GM12873 (cell line): ENCODE results near the gene AADAC.

ENCODE experiments used
- CTCF ChIP-seq: IDR thresholded peaks from 2 replicates; pipeline ENCODE4 v1.5.1; 2012; ENCODE audit warnings: low read depth, mild to moderate bottlenecking, moderate library complexity, low read length, control low read depth; ENCODE audit not compliant: insufficient read depth; ENCODE audit errors: missing control alignments

The AADAC gene

GRCh38 chr3:151841801-151842200, 27.9 kb downstream of the AADAC start:
- TF ChIP-seq CTCF, result no peak

GRCh38 chr3:151843275-151843674, 29.4 kb downstream of the AADAC start:
- TF ChIP-seq CTCF, result no peak

GRCh38 chr3:151845306-151845905, 31.5 kb downstream of the AADAC start:
- no peak for TF ChIP-seq CTCF

GRCh38 chr3:151852074-151852811, 38.3 kb downstream of the AADAC start:
- no peak for TF ChIP-seq CTCF

GRCh38 chr3:151856118-151856517, 42.2 kb downstream of the AADAC start:
- no peak for TF ChIP-seq CTCF

- no peak for TF ChIP-seq CTCF
Measured at GRCh38 chr3:151856641-151857040, 42.7 kb downstream of the AADAC start.

- no peak for TF ChIP-seq CTCF
Measured at GRCh38 chr3:151859233-151859673, 45.3 kb downstream of the AADAC start.
